HepG2 (cell line): ENCODE measurements around the gene FXYD5. TPM values are rescaled to one million over a fixed set of nuclear protein-coding genes. Genes with fewer than 3 reads are reported as not detected.
A peak's percentile ranks its signal among the peaks of the same experiment; 100 is the strongest.

ENCODE experiments used
- ATAC-seq: fragments of 200-7000 bp; cut with Tn5 transposase; 3 replicates; pipeline ENCODE4 v1.9.1; 2020; ENCODE audit warnings: mild to moderate bottlenecking, moderate library complexity
- BruUV-seq: library from RNA; stranded (reverse); fragments of 400-500 nt; replicated peaks from 2 replicates; lab custom pipeline; 2021; lab: Mats Ljungman, UMichigan
- CTCF ChIA-PET: fragments of 300-600 bp; formaldehyde crosslinking; extraction: SDS; loops from one replicate; lab custom pipeline; 2021; ENCODE audit warnings: low total read pairs, inconsistent platforms, low intra/inter-chr PET ratio; lab: Yijun Ruan, JAX
- POLR2A ChIA-PET: fragments of 350-600 bp; sonication (Branson Sonifier 250); formaldehyde crosslinking; loops from one replicate; lab custom pipeline; 2020; ENCODE audit warnings: antibody characterized with exemption, inconsistent platforms; lab: Yijun Ruan, JAX
- DNase-seq: peaks from one replicate; pipeline ENCODE4 v3.0.0-alpha.2; 2015; ENCODE audit warnings: low spot score
- FAIRE-seq: peaks from 3 replicates; lab custom pipeline; 2011; peaks lifted over from hg19 to GRCh38; lab: Jason Lieb, UNC
- H2AFZ ChIP-seq: one replicate; pipeline ENCODE4 v1.6.1; 2011; ENCODE audit warnings: low read length, inconsistent platforms
- H3K27ac ChIP-seq: fragments of 300-600 bp; 3 replicates; pipeline ENCODE4 v1.8.0; 2011; ENCODE audit warnings: mixed run types, mild to moderate bottlenecking, mixed read lengths, low read length, inconsistent platforms; ENCODE audit not compliant: insufficient read depth; ENCODE audit errors: extremely low read length
- H3K27me3 ChIP-seq, 2 experiments: fragments of 200-600 bp in 1 of 2; 2 replicates in 1 of 2; 3 replicates in 1 of 2; pipeline versions ENCODE4 v1.6.0 to v1.8.0; 2011; ENCODE audit warnings: low read length in 2 of 2, mild to moderate bottlenecking in 2 of 2, moderate library complexity in 2 of 2, inconsistent platforms in 1 of 2; ENCODE audit not compliant: insufficient read depth in 2 of 2, control insufficient read depth in 1 of 2
- H3K36me3 ChIP-seq, 2 experiments: fragments of 200-600 bp in 1 of 2; replicated peaks in 1 of 2; 2 replicates in 1 of 2; 3 replicates in 1 of 2; pipeline versions ENCODE4 v1.5.1 to v1.8.0; 2011; ENCODE audit warnings: low read length in 2 of 2, inconsistent platforms in 1 of 2; ENCODE audit not compliant: insufficient read depth in 2 of 2, control insufficient read depth in 1 of 2
- H3K4me1 ChIP-seq: 2 replicates; pipeline ENCODE4 v1.5.1; 2012; ENCODE audit warnings: low read length, inconsistent platforms; ENCODE audit not compliant: insufficient read depth
- H3K4me2 ChIP-seq: 2 replicates; pipeline ENCODE4 v1.6.0; 2011; ENCODE audit warnings: low read depth, low read length, inconsistent platforms
- H3K4me3 ChIP-seq, 3 experiments: fragments of 200-600 bp in 1 of 3; sonication (generic), shearing (Covaris generic) in 1 of 3; replicated peaks in 1 of 3; 2 replicates each; pipeline ENCODE4 v1.5.1; 2011 to 2016; ENCODE audit warnings: low read length in 3 of 3, inconsistent platforms in 2 of 3, low read depth in 2 of 3, mild to moderate bottlenecking in 2 of 3, control low read depth in 1 of 3, mixed read lengths in 1 of 3; ENCODE audit not compliant: insufficient read depth in 1 of 3
- H3K79me2 ChIP-seq: one replicate; pipeline ENCODE4 v1.6.1; 2011; ENCODE audit warnings: low read length, inconsistent platforms; ENCODE audit not compliant: insufficient read depth
- H3K9ac ChIP-seq: 2 replicates; pipeline ENCODE4 v1.6.0; 2011; ENCODE audit warnings: mild to moderate bottlenecking, low read depth, low read length, inconsistent platforms; ENCODE audit not compliant: insufficient read depth
- H3K9me3 ChIP-seq: 2 replicates; pipeline ENCODE4 v1.5.1; 2012; ENCODE audit warnings: mild to moderate bottlenecking, low read length
- H4K20me1 ChIP-seq: 2 replicates; pipeline ENCODE4 v1.6.0; 2011; ENCODE audit warnings: inconsistent platforms, mild to moderate bottlenecking, low read length, moderate library complexity; ENCODE audit not compliant: insufficient read depth
- MAF1 ChIP-seq: sonication (generic); formaldehyde crosslinking; IDR thresholded peaks from 2 replicates; pipeline ENCODE4 v1.5.0; 2020; ENCODE audit warnings: missing genetic modification reagents, borderline replicate concordance
- NCOR1 ChIP-seq: fragments of 200-600 bp; sonication (generic); IDR thresholded peaks from 2 replicates; pipeline ENCODE4 v1.7.0; 2017; ENCODE audit warnings: antibody characterized with exemption, low read length, borderline replicate concordance
- NR2F2 ChIP-seq: IDR thresholded peaks from 2 replicates; pipeline ENCODE4 v1.6.1; 2012; ENCODE audit warnings: low read depth, inconsistent platforms, borderline replicate concordance
- PRMT3 ChIP-seq: sonication (generic); formaldehyde crosslinking; IDR thresholded peaks from 2 replicates; pipeline ENCODE4 v1.8.1; 2022; ENCODE audit warnings: low read depth, mild to moderate bottlenecking, moderate library complexity, missing genetic modification reagents, borderline replicate concordance
- ZNF20 ChIP-seq: sonication (generic); formaldehyde crosslinking; IDR thresholded peaks from 2 replicates; pipeline ENCODE4 v1.4.0; 2020; ENCODE audit warnings: mild to moderate bottlenecking, moderate library complexity, missing genetic modification reagents
- WGBS: methylation state at CpG from one replicate; pipeline ENCODE4 v1.1.6; 2017; ENCODE audit warnings: low lambda C conversion rate; 5-methylcytosine and 5-hydroxymethylcytosine counted together
- in situ Hi-C: cut with HindIII; loops from 2 replicates; pipeline ENCODE4 v1.10.0; 2017; ENCODE audit warnings: low pct_unique_long_range_greater_than_20kb; ENCODE audit not compliant: extremely low pct_ligation_motif_present
- intact Hi-C: fragments of 100-400 bp; cut with micrococcal nuclease; formaldehyde crosslinking; loops from one replicate; pipeline ENCODE4 v1.10.0; 2022; ENCODE audit not compliant: unreplicated experiment
- polyA plus RNA-seq, 8 experiments: library from polyadenylated mRNA; depleted of rRNA in 3 of 8; stranded (reverse) in 7 of 8; unstranded in 1 of 8; fragments of >200 nt; fragmentation: Illumina TruSeq in 4 of 8; extraction: Trizol in 4 of 8; gene quantifications; 2 replicates each; pipeline versions ENCODE4 v1.2.1 to v1.2.3, GENCODE V29; 2011 to 2016; ENCODE audit warnings: low read depth in 4 of 8, missing spikeins in 1 of 8, mixed read lengths in 1 of 8; ENCODE audit not compliant: insufficient read depth in 1 of 8
- total RNA-seq, 5 experiments: library from RNA; depleted of rRNA; stranded (reverse); fragments of >200 nt; fragmentation: Illumina TruSeq; extraction: Trizol; gene quantifications; 2 replicates each; pipeline ENCODE4 v1.2.3, GENCODE V29; 2016; ENCODE audit warnings: low read depth in 1 of 5
- TF ChIP-seq, protein P1 (sequence below): sonication (generic); formaldehyde crosslinking; IDR thresholded peaks from 2 replicates; pipeline ENCODE4 v1.4.0; 2020; ENCODE audit warnings: low read depth, mild to moderate bottlenecking, missing genetic modification reagents
- TF ChIP-seq, protein P2 (sequence below): sonication (generic); formaldehyde crosslinking; IDR thresholded peaks from 2 replicates; pipeline ENCODE4 v1.4.0; 2020; ENCODE audit warnings: missing genetic modification reagents
- TF ChIP-seq, protein P3 (sequence below): sonication (generic); formaldehyde crosslinking; IDR thresholded peaks from 2 replicates; pipeline ENCODE4 v1.5.0; 2020; ENCODE audit warnings: mild to moderate bottlenecking, missing genetic modification reagents, moderate library complexity
- TF ChIP-seq, protein P4 (sequence below): IDR thresholded peaks from 2 replicates; pipeline ENCODE4 v1.6.1; 2016

Gene FXYD5
- total and polyA plus RNA-seq, 2 of the 13 experiments (the other 11 are each of a cell fraction or from before 2014, with no cell fraction given), result 0.65 TPM; not detected in 1

DNA sequence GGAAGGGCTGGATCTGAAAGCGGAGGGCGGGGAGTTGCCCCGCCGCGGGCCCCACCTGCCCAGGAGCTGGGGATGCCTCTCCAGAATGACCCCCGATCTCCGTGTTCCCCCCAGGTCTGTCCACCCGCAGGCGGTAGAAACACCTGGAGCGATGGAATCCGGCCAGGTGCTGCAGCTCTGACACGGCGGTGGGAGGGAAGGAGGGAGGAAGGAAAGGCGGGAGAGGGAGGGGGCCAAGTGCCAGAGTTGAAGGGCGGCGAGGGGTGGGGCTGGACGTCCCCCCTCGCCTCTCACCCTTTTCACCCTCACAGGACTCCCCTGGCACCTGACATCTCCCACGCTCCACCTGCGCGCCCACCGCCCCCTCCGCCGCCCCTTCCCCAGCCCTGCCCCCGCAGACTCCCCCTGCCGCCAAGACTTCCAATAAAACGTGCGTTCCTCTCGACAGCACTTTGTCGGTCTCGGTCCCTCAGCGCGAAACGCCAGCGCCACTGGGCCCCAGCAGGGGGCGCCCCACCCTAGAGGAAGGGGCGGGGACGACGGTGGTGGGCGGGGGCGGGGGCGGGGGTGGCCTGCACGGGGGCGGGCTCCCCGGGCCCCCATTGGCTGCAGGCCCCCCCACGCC is 11.8 kb upstream of the FXYD5 start:
- no peaks in the 10 kb centered on the region for H4K20me1 ChIP-seq
- H3K9me3 ChIP-seq, result no peaks in the 10 kb centered on the region
- H3K79me2 ChIP-seq, result no peaks in the 10 kb centered on the region
- H2AFZ ChIP-seq, result no peak overlapping the region
- WGBS, result 77% methylated on average over 40 of the region's 46 CpGs
- intact Hi-C loops, result no loop called here
- H3K27ac ChIP-seq, result no peak overlapping the region
- ATAC-seq (no peak), FAIRE-seq (no peak), DNase-seq (no peak)
- TF ChIP-seq NR2F2 (no peak), ZNF20 (CRISPR knock-in tag) (no peak), MAF1 (no peak), NCOR1 (no peak), PRMT3 (CRISPR knock-in tag) (no peak)
- TF ChIP-seq, protein P1, sequence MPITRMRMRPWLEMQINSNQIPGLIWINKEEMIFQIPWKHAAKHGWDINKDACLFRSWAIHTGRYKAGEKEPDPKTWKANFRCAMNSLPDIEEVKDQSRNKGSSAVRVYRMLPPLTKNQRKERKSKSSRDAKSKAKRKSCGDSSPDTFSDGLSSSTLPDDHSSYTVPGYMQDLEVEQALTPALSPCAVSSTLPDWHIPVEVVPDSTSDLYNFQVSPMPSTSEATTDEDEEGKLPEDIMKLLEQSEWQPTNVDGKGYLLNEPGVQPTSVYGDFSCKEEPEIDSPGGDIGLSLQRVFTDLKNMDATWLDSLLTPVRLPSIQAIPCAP (CRISPR knock-in tag), result no peak
- TF ChIP-seq, protein P2, sequence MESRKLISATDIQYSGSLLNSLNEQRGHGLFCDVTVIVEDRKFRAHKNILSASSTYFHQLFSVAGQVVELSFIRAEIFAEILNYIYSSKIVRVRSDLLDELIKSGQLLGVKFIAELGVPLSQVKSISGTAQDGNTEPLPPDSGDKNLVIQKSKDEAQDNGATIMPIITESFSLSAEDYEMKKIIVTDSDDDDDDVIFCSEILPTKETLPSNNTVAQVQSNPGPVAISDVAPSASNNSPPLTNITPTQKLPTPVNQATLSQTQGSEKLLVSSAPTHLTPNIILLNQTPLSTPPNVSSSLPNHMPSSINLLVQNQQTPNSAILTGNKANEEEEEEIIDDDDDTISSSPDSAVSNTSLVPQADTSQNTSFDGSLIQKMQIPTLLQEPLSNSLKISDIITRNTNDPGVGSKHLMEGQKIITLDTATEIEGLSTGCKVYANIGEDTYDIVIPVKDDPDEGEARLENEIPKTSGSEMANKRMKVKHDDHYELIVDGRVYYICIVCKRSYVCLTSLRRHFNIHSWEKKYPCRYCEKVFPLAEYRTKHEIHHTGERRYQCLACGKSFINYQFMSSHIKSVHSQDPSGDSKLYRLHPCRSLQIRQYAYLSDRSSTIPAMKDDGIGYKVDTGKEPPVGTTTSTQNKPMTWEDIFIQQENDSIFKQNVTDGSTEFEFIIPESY (CRISPR knock-in tag), result peak; percentile 61; the same call in 1 of the 2 replicates
- TF ChIP-seq, protein P3, sequence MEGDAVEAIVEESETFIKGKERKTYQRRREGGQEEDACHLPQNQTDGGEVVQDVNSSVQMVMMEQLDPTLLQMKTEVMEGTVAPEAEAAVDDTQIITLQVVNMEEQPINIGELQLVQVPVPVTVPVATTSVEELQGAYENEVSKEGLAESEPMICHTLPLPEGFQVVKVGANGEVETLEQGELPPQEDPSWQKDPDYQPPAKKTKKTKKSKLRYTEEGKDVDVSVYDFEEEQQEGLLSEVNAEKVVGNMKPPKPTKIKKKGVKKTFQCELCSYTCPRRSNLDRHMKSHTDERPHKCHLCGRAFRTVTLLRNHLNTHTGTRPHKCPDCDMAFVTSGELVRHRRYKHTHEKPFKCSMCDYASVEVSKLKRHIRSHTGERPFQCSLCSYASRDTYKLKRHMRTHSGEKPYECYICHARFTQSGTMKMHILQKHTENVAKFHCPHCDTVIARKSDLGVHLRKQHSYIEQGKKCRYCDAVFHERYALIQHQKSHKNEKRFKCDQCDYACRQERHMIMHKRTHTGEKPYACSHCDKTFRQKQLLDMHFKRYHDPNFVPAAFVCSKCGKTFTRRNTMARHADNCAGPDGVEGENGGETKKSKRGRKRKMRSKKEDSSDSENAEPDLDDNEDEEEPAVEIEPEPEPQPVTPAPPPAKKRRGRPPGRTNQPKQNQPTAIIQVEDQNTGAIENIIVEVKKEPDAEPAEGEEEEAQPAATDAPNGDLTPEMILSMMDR (CRISPR knock-in tag), result peak; percentile 44; the same call in 1 of the 2 replicates
- TF ChIP-seq, protein P4, sequence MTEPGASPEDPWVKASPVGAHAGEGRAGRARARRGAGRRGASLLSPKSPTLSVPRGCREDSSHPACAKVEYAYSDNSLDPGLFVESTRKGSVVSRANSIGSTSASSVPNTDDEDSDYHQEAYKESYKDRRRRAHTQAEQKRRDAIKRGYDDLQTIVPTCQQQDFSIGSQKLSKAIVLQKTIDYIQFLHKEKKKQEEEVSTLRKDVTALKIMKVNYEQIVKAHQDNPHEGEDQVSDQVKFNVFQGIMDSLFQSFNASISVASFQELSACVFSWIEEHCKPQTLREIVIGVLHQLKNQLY, result no peak
- H3K4me3 ChIP-seq, result no peak overlapping the region
- no peaks in the 10 kb centered on the region for H3K36me3 ChIP-seq
- peaks cover 32% of the 10 kb centered on the region for H3K4me1 ChIP-seq
- H3K9ac ChIP-seq, result no peak overlapping the region
- H3K4me2 ChIP-seq, result no peak overlapping the region
- ChIA-PET CTCF (no interaction called here), POLR2A (no interaction called here)
- no peaks in the 10 kb centered on the region; a peak in 2 of 5 replicates for H3K27me3 ChIP-seq
- BruUV-seq, result no TSS peak
- in situ Hi-C loops, result no loop called here
